Measurements from ENCODE around the gene LTO1. TPM values are rescaled to one million over a fixed set of nuclear protein-coding genes. Genes with fewer than 3 reads are reported as not detected.
"Not testable (repeated sequence)": the region's sequence is repeated elsewhere in the genome, so short reads cannot be mapped to it uniquely, and the experiment has no call there.

The LTO1 gene
- total RNA-seq, 2 donors from 2014 or later = 13.0 to 26.7 TPM

DNA sequence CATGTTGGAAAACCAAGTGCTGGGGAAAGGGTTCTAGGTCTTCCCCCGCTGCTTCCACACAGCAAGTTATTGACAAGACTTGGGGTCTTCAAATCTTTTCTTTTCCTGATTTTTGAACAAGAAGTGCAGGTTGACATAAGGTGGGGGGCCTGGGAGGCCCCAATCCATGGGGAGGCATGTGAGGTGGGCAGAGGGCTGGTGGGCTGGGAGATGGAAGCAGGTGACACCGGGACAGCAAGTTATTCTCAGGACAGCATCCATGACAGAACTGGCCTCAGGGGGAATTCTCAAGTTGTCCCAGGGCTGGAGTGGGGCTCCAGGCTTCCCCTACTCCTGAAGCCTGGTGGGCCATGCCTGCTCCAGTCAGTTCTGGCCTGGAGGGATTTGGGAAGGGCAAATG lies 23.2 kb upstream of the LTO1 start:
- Histone ChIP-seq H3K4me3 (no peak overlapping the region), H3K36me3 (replicated peaks in 1 of 2; ENCODE audit: insufficient read depth in 1 of 2, low read depth in 2 of 2) (no peaks in the 10 kb centered on the region), H3K4me1 (no peaks in the 10 kb centered on the region), H3K9me3 (no peaks in the 10 kb centered on the region), H3K27ac (no peak overlapping the region), H3K27me3 (no peaks in the 10 kb centered on the region)
- TF ChIP-seq, protein P1, sequence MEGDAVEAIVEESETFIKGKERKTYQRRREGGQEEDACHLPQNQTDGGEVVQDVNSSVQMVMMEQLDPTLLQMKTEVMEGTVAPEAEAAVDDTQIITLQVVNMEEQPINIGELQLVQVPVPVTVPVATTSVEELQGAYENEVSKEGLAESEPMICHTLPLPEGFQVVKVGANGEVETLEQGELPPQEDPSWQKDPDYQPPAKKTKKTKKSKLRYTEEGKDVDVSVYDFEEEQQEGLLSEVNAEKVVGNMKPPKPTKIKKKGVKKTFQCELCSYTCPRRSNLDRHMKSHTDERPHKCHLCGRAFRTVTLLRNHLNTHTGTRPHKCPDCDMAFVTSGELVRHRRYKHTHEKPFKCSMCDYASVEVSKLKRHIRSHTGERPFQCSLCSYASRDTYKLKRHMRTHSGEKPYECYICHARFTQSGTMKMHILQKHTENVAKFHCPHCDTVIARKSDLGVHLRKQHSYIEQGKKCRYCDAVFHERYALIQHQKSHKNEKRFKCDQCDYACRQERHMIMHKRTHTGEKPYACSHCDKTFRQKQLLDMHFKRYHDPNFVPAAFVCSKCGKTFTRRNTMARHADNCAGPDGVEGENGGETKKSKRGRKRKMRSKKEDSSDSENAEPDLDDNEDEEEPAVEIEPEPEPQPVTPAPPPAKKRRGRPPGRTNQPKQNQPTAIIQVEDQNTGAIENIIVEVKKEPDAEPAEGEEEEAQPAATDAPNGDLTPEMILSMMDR (IDR thresholded peaks at IDR 0.05) = no peak
- no peak for TF ChIP-seq POLR2A (IDR thresholded peaks at IDR 0.05)
- intact Hi-C loops (cut with DNase I) = loop anchor here (5.0 to 10.0 kb wide), 2 partner anchors 184 to 486 kb away; no protein-coding TSS in a partner anchor
- WGBS, 2 donors = 76 to 85% methylated on average over 2 of the region's 2 CpGs
- DNase-seq (no peak), ATAC-seq (no peak)

DNA sequence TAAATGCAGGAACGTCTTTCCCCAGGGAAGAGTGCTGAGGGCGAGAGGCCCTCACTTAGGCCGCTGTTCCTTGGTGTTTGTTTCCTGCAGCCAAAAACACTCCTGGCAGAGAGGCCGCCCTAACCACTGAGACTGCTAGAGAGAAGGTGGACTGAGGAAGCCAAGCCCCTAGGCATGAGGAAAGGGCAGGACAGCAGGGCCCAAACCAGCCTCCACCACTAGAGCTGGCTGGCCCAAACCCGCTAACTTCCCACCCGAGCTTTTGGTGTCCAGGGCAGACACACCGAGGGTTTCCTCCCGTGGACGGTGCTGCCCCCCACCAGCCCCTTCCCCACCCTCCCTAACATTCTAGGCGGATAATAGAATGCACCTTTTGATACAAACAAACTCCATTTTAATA lies 22.7 kb upstream of the LTO1 start:
- Histone ChIP-seq H3K36me3 (replicated peaks in 1 of 2; ENCODE audit: insufficient read depth in 1 of 2, low read depth in 2 of 2) (no peaks in the 10 kb centered on the region), H3K4me1 (no peaks in the 10 kb centered on the region), H3K27ac (no peak overlapping the region), H3K9me3 (no peaks in the 10 kb centered on the region), H3K27me3 (no peaks in the 10 kb centered on the region), H3K4me3 (no peak overlapping the region)
- intact Hi-C loops (cut with DNase I) = loop anchor here (5.0 to 10.0 kb wide), 2 partner anchors 184 to 487 kb away; no protein-coding TSS in a partner anchor
- WGBS, 2 donors = 65 to 79% methylated on average over 9 to 10 of the region's 10 CpGs
- no peak for ATAC-seq
- TF ChIP-seq, protein P1 (IDR thresholded peaks at IDR 0.05) = no peak
- no peak for TF ChIP-seq POLR2A (IDR thresholded peaks at IDR 0.05)
- no peak for DNase-seq

DNA sequence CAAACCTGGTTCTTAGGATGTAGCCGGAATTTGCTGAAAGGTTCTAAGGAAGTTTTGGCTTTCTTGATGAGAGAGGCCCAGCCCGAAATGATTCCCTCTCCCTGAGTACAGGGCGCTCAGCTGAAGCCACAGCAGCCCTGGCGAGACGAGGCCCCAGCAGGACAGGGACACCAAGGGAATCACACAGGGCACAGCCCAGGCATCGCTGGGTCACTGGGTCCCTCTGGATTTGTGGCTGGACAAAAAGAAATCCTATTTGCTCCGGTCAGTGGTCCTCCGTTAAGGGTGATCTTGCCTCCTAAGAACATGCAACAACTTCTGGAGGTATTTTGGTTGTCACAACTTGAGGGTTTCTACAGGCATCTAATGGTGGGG lies 22.3 kb upstream of the LTO1 start:
- Histone ChIP-seq H3K4me3 (no peak overlapping the region), H3K9me3 (no peaks in the 10 kb centered on the region), H3K27ac (no peak overlapping the region), H3K27me3 (no peaks in the 10 kb centered on the region), H3K4me1 (no peaks in the 10 kb centered on the region), H3K36me3 (replicated peaks in 1 of 2; ENCODE audit: insufficient read depth in 1 of 2, low read depth in 2 of 2) (no peaks in the 10 kb centered on the region)
- no peak for TF ChIP-seq POLR2A (IDR thresholded peaks at IDR 0.05)
- TF ChIP-seq, protein P1 (IDR thresholded peaks at IDR 0.05) = no peak
- intact Hi-C loops (cut with DNase I) = loop anchor here (5.0 to 10.0 kb wide), 2 partner anchors 185 to 487 kb away; no protein-coding TSS in a partner anchor
- ATAC-seq = no peak
- 79 to 83% methylated on average over 2 to 8 of the region's 8 CpGs for WGBS, 2 donors
- DNase-seq = no peak

DNA sequence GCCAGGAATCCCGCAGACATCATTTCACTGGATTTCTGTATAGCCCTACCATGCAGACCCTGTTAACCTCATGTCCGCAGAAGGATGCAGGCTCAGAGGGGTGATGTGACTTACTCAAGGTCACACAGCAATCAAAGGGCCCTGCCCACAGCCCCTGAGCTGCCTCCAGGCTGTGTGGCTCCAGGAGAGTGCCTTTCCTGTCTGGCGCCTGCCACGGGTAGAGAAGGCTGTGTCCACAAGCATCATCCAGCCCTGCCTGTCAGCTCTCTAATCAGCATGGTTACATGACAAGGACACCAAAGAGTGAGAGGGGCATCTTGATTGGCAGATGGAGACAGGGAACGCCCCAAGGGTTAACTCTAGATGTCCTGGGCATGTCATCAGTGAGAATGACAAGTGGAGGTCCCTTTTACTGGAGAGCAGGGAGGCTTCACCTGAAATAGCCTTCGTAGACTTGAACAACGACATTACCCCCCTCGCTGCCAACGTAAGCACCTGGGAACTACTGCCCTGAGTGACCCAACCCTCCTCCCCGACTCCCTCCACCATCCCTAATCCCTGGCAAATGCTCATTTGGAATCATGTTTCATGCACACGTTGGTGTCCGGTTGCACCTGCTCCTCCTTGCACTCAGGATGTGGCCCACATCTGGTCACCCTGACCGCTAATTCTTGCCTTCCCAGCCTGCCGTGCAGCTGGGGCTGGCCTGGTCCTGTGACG lies 21.8 kb upstream of the LTO1 start:
- intact Hi-C loops (cut with DNase I) = loop anchor here (5.0 to 10.0 kb wide), 2 partner anchors 185 to 488 kb away; no protein-coding TSS in a partner anchor
- 52 to 54% methylated on average over 10 to 15 of the region's 15 CpGs for WGBS, 2 donors
- TF ChIP-seq POLR2A (IDR thresholded peaks at IDR 0.05) = no peak
- TF ChIP-seq, protein P1 (IDR thresholded peaks at IDR 0.05) = no peak
- no peak overlapping the region for H3K4me3 ChIP-seq
- ATAC-seq (no peak), DNase-seq (no peak)
- H3K4me1 ChIP-seq = no peaks in the 10 kb centered on the region
- no peaks in the 10 kb centered on the region for H3K36me3 ChIP-seq (replicated peaks in 1 of 2; ENCODE audit: insufficient read depth in 1 of 2, low read depth in 2 of 2)
- H3K9me3 ChIP-seq = no peaks in the 10 kb centered on the region
- H3K27me3 ChIP-seq = no peaks in the 10 kb centered on the region
- no peak overlapping the region for H3K27ac ChIP-seq

DNA sequence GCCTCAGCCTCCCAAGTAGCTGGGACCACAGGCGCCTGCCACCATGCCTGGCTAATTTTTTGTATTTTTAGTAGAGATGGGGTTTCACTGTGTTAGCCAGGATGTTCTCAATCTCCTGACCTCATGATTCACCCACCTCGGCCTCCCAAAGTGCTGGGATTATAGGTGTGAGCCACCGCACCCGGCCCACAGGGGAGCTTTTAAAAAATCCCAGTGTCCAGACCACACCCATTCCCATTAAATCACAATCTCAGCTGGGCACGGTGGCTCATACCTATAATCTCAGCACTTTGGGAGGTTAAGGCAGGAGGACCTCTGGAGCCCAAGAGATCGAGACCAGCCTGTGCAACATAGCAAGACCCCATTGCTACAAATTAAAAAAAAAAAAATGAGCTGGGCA lies 20.8 kb upstream of the LTO1 start:
- not testable (repeated sequence) for H3K36me3 ChIP-seq (replicated peaks in 1 of 2; ENCODE audit: insufficient read depth in 1 of 2, low read depth in 2 of 2); H3K4me3 ChIP-seq; H3K27me3 ChIP-seq; H3K27ac ChIP-seq; DNase-seq; H3K4me1 ChIP-seq; H3K9me3 ChIP-seq; ATAC-seq
- 80% methylated on average over 6 of the region's 6 CpGs; no CpG with 5 or more reads in 1 of the 2 donors for WGBS, 2 donors
- intact Hi-C loops (cut with DNase I) = loop anchor here (5.0 to 10.0 kb wide), 2 partner anchors 186 to 489 kb away; no protein-coding TSS in a partner anchor

Data from body of pancreas (tissue), 4 donors.